ENCODE measurements around the gene BPTF.

GRCh38 chr17:67999291-67999911 lies 174.1 kb downstream of the BPTF start:
- TF ChIP-seq CTCF (IDR thresholded peaks at IDR 0.05; ENCODE audit: control extremely low read depth in 1 of 3, insufficient read depth in 1 of 3, low read depth in 1 of 3, low read length in 3 of 3) = no peak
- TF ChIP-seq EZH2 (IDR thresholded peaks at IDR 0.05; ENCODE audit: low read depth, low read length, severe bottlenecking) = no peak
- TF ChIP-seq SP2 (IDR thresholded peaks at IDR 0.05; ENCODE audit: low read length) = no peak
- TF ChIP-seq RFX5 (IDR thresholded peaks at IDR 0.05; ENCODE audit: borderline replicate concordance, low read depth, low read length) = no peak
- TF ChIP-seq CHD1 (IDR thresholded peaks at IDR 0.05; ENCODE audit: low read depth, low read length) = no peak
- TF ChIP-seq SIN3A (conservative IDR thresholded peaks at IDR 0.05 in 1 of 2, IDR thresholded peaks at IDR 0.05 in 1 of 2; ENCODE audit: low read depth in 1 of 2, low read length in 2 of 2) = no peak
- no peak for TF ChIP-seq USF2 (IDR thresholded peaks at IDR 0.05; ENCODE audit: low read length)
- TF ChIP-seq YY1 (IDR thresholded peaks at IDR 0.05; ENCODE audit: low read depth, low read length) = no peak
- TF ChIP-seq KDM4A (IDR thresholded peaks at IDR 0.05; ENCODE audit: low read depth, low read length, severe bottlenecking) = no peak
- no peak for TF ChIP-seq ZNF274 (IDR thresholded peaks at IDR 0.05; ENCODE audit: borderline replicate concordance, extremely low read depth, low read length)
- TF ChIP-seq JUN (IDR thresholded peaks at IDR 0.05; ENCODE audit: low read depth, low read length) = no peak
- TF ChIP-seq POLR2A (IDR thresholded peaks at IDR 0.05; ENCODE audit: control extremely low read depth in 1 of 2, low read depth in 2 of 2, low read length in 2 of 2) = no peak
- no peak for TF ChIP-seq POLR2AphosphoS5 (IDR thresholded peaks at IDR 0.05; ENCODE audit: low read depth, low read length)
